ENCODE data around the gene SMIM29.

Gene SMIM29

DNA sequence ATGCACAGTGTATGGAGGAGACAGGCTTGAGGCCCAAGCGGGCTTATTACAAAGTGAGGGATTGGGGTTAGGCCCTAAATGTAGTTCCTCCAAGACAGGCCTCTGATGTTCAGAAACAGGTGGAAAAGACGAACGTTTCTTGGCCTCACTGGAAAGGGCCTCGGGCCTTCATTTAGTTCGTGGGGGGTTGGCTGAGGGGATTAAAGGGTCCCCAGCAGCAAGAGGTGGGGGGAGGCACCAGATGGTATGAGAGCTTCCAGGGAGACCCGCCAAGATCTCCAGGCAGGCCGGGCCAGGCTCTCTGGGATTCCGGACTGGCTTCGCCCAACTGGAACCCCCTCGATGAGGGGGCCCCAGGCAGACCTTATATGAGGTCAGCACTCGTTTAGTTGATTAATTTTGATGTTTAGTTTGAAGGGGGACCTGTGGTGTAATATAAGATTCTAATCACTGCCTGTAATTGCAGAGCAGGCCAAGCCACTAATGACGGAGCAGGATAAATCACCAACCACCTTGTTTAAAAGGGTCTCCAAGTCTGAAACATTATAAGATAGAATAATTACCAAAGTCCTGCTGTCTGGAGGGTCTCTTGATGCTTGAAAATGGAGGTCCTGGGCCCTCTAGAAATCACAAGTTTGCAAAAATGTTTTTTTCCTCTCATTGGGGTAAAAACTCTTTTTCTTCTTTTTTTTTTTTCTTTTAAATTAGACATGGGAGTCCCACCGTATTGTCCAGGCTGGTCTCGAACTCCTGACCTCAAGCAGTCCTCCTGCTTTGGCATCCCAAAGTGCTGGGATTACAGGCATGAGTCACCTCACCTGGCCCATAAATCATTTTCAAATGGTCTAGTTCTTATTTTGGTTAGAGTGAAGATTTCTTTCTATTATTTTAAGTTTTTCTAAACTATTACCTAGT, 10.0 kb downstream of the SMIM29 start:
- in situ Hi-C loops (cut with HindIII; ENCODE audit: low pct_ligation_motif_present, low sequenced_read_pairs) = no loop called here
- peaks cover 26% of the 10 kb centered on the region for H3K36me3 ChIP-seq (replicated peaks)
- no peak overlapping the region for H3K27ac ChIP-seq
- no peaks in the 10 kb centered on the region for H3K27me3 ChIP-seq (replicated peaks)
- no peak for TF ChIP-seq CTCF (IDR thresholded peaks at IDR 0.05; ENCODE audit: low read depth, low read length, missing control alignments)
- DNase-seq = no peak
- peak overlapping the region; percentile 82 for H3K4me3 ChIP-seq (ENCODE audit: low read depth, low read length)

DNA sequence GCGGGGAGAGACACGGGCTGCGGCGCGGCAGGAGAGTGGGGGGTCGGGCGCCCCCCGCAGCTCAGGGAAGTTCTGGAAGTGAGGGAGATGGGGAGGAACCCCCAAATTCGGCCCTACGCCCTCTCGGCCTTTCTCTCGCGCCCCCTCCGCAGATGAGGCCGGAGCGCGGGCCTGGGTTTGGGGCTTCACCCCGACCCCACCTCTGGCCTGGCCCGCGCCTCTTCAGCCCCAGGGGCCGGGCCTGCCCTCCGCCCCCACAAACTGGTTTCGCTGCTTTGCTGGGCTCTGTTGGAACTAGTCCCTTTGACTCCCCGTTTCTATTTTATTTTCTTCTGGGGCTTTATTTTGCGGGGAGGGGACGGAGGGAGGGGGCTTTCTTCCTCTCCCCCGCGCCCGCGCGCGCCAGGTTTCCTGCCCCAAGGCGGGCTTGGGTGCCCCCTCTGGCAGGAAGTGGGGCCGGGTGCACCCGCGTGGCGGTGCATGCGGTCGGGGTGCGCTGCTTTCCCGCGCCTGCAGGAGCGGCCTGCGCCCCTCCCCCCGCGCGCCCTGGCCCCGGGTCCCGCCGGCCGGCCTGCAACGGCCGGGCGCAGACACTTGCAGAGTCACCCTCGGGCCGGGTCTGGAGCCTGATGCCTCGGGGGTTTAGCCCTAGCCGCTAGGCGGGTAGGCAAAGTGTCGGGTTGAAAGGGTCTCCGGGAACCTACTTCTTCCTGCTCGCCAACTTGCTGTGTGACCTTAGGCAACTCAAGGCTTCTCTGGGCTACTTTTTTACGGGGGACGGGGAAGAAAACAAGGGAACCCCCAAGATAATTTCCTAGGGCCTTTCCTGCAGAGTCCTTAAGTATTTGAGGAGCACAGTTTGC, 10.9 kb downstream of the SMIM29 start:
- H3K27me3 ChIP-seq (replicated peaks) = no peaks in the 10 kb centered on the region
- peak; percentile 34 for TF ChIP-seq CTCF (IDR thresholded peaks at IDR 0.05; ENCODE audit: low read depth, low read length, missing control alignments)
- in situ Hi-C loops (cut with HindIII; ENCODE audit: low pct_ligation_motif_present, low sequenced_read_pairs) = no loop called here

DNA sequence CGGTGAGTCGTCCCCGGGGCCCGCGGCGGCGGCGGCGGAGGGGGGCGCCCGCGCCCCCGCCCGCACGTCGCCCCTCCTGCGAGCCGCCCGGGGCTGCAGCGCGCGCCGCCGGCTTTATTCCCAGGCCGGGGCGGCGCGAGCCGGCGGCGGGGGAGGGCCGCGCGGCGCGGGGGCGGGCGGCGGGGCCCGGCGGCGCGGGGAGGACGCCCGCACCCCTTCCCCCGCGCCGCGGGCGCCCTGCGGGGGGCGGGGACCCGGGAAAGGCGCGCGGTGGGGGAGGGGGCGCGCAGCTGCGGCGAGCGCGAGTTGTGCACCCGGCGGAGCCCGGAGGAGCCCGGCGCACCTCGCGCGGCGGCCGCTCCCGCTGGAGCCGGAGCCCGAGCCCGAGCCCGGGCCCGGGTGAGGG, 11.5 kb downstream of the SMIM29 start:
- no peaks in the 10 kb centered on the region for H3K27me3 ChIP-seq (replicated peaks)
- peaks cover 17% of the 10 kb centered on the region for H3K36me3 ChIP-seq (replicated peaks)
- DNase-seq = no peak
- in situ Hi-C loops (cut with HindIII; ENCODE audit: low pct_ligation_motif_present, low sequenced_read_pairs) = no loop called here
- TF ChIP-seq CTCF (IDR thresholded peaks at IDR 0.05; ENCODE audit: low read depth, low read length, missing control alignments) = no peak
- peak overlapping the region; percentile 82 for H3K4me3 ChIP-seq (ENCODE audit: low read depth, low read length)
- peak overlapping the region; percentile 76 for H3K27ac ChIP-seq

More for the DNA sequence above, 10.9 kb downstream of the SMIM29 start:
- peak overlapping the region; percentile 63 for H3K27ac ChIP-seq
- peaks cover 20% of the 10 kb centered on the region for H3K36me3 ChIP-seq (replicated peaks)
- no peak for DNase-seq
- H3K4me3 ChIP-seq (ENCODE audit: low read depth, low read length) = peak overlapping the region; percentile 82

GRCh38 chr6:34236443-34237315, 12.1 kb downstream of the SMIM29 start, which contains the start of gene HMGA1:
TSS of gene HMGA1 (plus strand) at chr6:34236873. CDS start at chr6:34240781, 3,908 bp downstream.
- in situ Hi-C loops (cut with HindIII; ENCODE audit: low pct_ligation_motif_present, low sequenced_read_pairs) = no loop called here
- H3K27me3 ChIP-seq (replicated peaks) = no peaks in the 10 kb centered on the region
- DNase-seq = peak; percentile 68
- peak within 1 kb of the TSS; percentile 76 for H3K27ac ChIP-seq
- H3K36me3 ChIP-seq (replicated peaks) = peaks cover 11% of the 10 kb centered on the region
- TF ChIP-seq CTCF (IDR thresholded peaks at IDR 0.05; ENCODE audit: low read depth, low read length, missing control alignments) = no peak
- H3K4me3 ChIP-seq (ENCODE audit: low read depth, low read length) = peak within 1 kb of the TSS; percentile 82

GRCh38 chr6:34236131-34236442, 12.7 kb downstream of the SMIM29 start:
- in situ Hi-C loops (cut with HindIII; ENCODE audit: low pct_ligation_motif_present, low sequenced_read_pairs) = no loop called here
- no peaks in the 10 kb centered on the region for H3K27me3 ChIP-seq (replicated peaks)
- peaks cover 6% of the 10 kb centered on the region for H3K36me3 ChIP-seq (replicated peaks)
- DNase-seq = no peak
- H3K27ac ChIP-seq = peak overlapping the region; percentile 76
- H3K4me3 ChIP-seq (ENCODE audit: low read depth, low read length) = peak overlapping the region; percentile 67
- TF ChIP-seq CTCF (IDR thresholded peaks at IDR 0.05; ENCODE audit: low read depth, low read length, missing control alignments) = no peak

Data from brain microvascular endothelial cell (primary cell).